CD4-positive, alpha-beta T cell treated with Interleukin-21 for 1 hour (primary cell): ENCODE measurements around the gene TP53BP1.
A peak's percentile ranks its signal among the peaks of the same experiment; 100 is the strongest.

Experiments
- DNase-seq: peaks from one replicate; pipeline ENCODE4 v3.0.0-alpha.2; 2020

TP53BP1 gene

GRCh38 chr15:43517354-43518196, 24.6 kb upstream of the TP53BP1 start, which contains the start of gene MAP1A:
TSS of gene MAP1A (plus strand) at chr15:43517608. CDS start at chr15:43521474, 3,866 bp downstream.
- no peak for DNase-seq

DNA sequence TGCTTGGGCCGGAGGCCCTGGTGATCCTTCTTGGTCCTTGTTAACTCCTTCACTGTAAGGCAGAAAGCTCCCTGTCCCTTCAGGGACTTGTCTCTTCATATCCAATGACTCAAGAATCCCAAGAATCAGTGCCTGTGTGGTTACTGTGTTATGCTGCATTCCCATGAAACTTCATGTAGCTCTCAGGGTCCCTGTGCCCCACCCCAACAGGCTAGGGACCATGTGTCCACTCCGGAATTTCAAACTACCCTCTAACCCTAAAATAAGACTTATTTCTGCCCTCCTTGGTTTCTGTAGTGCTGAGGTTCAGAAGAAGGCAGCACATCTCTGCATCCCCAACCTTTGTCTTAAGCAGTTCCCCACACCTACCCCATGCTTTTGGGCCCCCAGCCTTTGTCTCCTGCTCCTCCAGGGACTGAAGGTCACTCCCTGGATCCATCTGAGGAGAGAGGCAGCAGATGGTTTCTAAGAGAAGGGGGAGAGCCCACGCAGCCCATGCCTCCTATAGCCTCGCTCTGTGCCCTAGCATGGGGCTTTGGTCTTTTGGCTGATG, 23.9 kb upstream of the TP53BP1 start:
- no peak for DNase-seq

DNA sequence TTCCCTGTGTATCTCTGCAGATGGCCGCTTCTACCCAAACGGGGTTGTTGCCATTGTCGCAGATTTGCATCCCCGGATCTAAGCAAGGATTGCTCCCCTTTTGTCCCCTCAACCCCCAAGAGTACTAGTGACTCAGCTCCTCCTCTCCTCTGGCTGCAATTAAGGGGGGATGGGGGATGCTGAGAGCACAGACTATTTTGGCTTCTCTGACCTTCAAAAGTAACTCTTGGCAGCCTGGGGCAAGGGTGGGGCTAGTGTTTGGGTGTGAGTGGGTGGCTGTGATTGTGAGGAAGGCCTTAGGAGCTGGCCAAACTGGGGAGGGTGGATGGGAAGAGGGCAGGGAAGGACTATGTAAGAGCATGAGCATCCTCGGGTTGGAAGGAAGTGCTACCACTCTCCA, 23.2 kb upstream of the TP53BP1 start:
- no peak for DNase-seq

- DNase-seq, result no peak
These were observed 22.8 kb upstream of the TP53BP1 start for GRCh38 chr15:43515741-43516140.

GRCh38 chr15:43514241-43515057, 21.5 kb upstream of the TP53BP1 start:
- DNase-seq, result peak; percentile 51

DNA sequence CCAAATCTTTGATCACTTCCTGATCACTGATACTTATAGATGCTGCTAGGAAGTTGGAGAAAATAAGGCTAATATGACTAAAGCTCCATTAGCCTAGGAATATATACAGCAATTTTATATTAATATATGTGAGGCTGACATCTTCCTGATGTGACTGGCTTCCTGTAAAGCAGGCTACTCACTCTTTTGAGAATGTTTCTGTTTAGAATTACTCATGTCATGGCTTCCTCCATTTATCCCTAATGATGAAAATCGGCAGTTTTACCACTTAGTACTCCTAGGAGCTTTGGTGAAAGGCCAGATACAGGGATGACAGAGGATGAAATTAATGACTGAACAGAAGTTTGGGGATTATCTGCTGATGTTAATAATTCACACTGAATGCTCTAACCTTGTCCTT, 20.6 kb upstream of the TP53BP1 start:
- no peak for DNase-seq

DNA sequence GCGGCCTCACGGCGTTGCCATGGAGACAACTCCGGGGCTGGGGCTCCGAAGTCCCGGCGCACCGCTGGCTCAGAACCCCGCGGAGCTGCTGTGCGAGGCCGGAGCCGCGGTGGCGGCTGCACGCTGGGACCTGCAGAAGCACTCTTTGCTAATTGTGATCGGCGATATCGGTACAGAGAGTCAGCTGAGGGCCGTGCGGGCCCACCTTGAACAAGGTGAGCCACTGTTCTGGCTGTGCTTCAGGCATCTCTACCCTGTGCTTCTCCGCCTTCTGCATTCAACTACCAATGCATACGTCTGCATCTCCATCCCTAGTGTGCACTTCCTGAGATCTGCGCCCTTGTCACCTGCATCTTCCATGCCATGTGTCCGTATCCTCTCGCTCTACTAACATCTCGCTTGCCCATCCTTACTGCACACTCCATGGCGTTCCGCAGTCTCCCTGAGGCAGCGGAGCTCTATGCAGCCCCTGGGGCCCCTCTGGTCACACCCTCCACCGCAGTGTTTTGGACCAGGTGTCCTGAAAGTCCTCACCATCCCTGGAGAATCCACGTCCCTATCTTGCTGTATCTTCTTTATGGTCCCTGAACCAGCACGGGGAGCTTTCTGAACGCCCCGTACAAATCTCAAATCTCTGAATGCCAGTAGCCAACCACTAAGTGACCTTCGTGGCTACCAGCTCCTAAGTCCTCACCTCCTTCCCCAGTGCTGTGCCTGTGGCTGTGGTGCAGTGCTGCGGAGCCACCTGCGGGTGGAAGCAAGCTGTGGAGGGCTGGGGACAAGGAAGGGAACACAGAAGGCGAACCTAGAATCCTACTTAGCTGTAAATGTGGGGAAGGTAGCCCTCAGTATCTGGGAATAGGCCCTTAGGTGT, 18.3 kb upstream of the TP53BP1 start:
- DNase-seq, result peak; percentile 37

DNA sequence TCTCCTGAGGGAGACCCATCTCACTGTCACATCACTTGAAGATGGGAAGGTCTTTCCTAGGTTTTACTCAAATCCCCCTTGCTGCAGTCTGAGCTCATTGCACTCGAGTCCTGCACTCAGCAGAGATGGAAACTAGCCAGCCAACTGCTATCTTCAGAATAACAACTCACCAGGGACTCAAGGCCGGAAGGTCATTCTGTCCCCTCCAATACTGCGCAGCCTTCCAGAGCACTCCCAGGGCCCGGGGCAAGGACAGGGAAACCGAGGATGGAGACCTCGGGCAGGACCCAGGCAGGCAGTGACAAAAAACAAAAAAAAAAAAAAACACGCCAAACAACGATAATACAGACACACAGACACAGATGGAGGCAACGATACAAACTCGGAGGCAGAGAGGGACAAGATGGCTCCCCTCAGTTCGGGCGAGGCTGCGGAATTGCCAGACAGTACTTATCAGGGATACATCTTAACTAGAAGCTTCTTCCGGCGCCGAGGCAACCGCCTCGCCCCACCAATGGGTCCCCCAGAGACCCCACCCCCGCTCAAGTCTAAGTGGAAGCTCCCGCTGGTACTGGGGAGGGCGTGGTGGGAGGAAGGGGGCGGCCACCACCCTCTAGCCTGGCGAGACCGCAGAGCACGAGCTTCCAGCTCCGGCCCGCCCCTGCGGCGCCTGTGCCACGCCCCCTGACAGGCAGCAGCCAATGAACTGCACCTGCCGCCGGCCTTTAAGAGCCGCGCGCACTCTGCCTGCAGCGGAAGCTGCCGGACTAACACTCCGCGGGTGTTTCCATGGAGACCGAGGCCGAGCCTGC, 17.4 kb upstream of the TP53BP1 start:
- DNase-seq, result peak; percentile 99

DNA sequence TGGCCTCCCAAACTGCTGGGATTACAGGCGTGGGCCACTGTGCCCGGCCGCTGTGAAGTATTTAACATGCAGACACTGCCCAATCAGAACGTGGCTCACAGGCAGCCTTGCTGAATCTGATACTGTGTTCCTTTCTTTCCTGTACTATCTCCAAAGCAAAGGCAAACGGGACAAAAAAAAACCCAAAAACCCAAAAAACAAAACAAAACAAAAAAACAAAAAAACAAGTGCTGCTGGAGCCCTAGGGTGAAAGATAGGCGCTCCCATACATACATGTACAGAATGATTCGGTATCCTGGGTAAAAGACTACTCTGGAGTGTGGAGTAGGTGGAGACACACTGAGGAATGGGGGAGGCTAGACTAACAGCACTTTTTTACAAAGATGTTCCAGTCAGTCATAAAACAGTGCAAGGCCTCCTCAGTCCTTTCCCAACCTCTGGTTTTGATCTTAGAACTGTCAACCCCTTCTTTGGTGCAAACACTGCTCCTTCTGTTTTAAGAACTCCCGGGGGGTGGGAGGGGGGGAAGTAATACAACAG, 16.8 kb upstream of the TP53BP1 start:
- DNase-seq, result no peak

DNA sequence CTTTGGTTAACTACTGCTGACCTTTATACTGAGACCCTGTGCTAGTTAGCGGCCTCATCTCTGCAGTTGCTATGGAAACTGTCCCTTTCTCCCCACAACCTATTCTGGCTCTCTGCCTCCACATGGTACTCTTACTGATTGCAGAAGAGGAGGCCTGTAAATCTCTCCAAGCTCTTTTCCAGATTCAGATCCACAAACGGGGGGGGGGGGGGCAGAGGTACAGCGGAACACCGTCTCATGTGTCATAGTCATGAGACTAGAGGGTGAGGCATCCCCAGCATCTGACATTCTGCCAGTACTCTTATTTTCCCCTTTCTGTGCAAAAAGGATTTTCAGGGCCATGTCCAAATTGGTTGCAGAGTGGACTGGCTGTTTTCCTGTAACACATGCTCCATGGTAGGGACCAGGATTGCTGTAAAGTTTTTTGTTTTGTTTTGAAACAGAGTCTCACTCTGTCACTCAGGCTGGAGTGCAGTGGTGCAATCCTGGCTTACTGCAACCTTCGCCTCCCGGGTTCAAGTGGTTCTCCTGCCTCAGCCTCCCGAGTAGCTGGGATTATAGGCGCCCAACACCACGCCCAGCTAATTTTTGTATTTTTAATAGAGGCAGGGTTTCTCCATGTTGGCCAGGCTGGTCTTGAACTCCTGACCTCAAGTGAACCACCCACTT, 16.2 kb upstream of the TP53BP1 start:
- DNase-seq, result no peak

DNA sequence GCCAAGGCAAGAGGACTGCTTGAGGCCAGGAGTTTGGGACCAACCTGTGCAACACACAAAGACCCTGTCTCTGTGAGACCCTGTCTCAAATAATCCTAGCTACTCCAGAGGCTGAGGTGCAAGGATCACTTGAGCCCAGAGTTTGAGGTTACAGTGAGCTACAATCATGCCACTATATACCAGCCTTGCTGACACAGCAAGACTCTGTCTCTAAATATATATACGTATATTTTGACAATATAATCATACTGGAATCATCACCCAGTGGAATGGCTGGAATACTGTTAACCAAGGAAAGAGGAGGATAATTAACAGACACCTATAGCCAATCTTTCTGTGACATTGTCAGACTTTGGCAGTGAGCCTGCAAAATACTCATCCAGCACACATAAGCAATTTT, 15.5 kb upstream of the TP53BP1 start:
- no peak for DNase-seq

GRCh38 chr15:43505738-43506137, 12.8 kb upstream of the TP53BP1 start:
- DNase-seq, result no peak

DNA sequence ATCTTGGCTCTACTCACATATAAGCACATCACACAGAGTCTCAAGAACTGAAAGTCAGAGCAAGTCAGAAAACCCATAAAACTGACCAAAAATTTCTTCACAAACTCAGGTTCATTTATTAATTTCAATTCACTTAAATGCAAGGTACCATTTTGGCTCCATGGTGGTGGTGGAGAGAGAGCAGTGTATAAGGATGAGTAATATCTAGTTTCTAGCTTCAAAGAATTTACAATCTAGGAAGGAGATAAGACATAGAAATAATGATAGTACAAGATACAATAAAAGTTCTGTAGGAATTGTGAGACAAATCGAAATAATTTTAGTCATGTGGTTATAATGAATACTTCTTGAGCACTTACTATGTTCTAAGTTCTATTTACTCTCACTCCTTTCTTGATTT, 6.7 kb upstream of the TP53BP1 start:
- DNase-seq, result no peak

DNA sequence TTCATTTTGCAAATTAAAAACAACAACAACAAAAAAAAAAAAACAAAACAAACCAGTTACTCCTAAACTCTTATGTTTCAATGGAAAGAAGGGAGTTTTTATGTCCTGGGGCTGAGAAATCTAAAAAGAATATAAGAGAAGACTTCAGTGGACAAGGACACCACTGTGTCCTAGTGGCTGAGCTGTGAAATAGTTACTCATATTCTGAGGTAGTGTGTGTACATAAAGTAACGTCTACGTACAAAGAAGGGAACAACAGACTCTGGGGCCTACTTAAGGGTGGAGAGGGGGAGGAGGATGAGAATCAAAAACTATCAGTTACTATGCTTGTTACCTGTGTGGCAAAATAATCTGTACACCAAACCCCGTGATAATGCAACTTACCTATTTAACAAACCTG, 6.0 kb upstream of the TP53BP1 start:
- DNase-seq, result no peak

DNA sequence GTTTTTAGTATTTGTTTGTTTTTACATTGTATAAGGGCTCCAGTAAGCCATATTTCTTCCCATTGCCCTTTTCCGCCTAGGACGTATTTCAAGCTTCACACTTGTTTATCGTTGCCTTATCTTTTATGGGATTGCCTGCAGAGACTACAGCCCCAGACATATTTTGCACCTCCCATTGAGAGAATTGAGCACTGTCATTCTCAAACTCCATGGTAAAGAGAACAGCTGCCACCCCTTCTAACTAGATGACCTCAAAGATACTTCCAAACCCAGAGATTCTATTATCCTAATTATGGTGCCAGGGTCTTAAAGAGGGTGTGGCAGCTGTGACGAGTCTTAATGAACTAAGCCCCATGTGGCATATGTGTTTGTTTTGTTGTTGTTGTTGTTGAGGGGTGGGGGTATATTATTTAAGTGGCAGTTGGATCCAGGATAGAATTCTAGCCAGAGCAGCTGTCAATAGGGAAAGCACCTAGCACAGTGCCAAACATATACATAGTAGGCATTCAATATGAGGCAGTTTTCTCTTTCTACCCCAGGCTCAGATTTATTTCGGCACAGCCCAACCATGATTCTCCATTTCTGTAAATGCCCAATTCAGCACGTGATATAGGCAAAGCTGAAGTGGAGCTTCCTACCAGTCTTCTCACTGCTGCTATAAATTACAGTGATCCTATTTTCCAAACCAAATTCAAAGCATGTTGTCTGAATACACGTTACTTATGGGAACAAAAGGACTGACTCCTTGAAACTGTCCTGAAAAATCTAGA, 932 bp upstream of the TP53BP1 start:
- DNase-seq, result no peak

DNA sequence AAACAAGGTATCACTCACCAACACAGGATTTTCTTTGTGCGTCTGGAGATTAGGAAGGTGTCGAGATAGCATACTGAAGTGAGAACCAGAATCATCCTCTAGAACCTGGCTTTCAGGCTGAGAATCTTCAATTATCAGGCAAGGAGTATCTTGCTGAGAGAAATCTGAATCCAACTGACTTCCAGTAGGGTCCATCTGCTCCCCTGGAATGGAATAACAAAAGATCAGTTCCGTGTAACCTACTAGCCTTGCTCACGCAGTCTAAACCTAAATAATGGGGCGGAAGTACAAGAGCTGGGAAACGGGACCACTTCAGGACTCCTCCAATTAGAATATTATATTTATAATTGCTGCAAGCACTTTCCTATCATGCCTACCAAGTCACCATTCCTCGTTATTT, 690 bp downstream of the TP53BP1 start:
- no peak for DNase-seq

DNA sequence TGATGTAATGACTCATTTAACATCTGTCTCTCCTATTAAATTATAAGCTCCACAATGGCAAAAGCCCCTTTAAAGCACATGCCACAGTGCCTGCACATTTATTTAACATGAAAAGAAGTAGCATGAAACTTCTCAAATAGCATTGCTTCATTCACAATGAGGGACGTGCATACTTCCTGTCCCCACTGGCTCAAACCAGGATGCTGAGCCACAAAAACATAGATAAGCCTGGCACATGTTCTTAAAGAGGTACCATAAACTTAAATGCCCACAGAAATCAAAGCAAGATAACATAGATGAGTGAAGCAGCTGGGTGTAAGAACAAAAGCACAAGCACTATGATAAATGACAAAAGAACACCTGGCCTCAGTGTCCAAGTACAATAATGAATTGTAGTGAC, 3.8 kb downstream of the TP53BP1 start:
- DNase-seq, result no peak

DNA sequence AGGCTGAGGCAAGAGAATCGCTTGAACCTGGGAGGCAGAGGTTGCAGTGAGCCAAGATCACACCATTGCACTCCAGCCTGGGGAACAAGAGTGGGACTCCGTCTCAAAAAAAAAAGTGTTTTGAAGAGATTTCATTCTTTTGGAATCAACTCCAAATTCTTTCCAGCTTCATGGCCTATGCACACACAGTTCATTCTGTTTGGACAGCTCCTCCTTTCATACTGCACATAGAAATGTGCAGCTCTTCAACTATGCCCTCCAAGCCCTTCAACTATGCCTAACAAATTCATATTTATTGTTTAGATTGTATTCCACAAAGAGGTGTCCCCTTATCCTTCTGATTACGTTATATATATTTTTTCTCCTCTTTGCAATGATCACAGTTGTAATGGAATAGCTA, 4.2 kb downstream of the TP53BP1 start:
- DNase-seq, result no peak

GRCh38 chr15:43487271-43487895, 5.6 kb downstream of the TP53BP1 start:
- DNase-seq, result no peak

DNA sequence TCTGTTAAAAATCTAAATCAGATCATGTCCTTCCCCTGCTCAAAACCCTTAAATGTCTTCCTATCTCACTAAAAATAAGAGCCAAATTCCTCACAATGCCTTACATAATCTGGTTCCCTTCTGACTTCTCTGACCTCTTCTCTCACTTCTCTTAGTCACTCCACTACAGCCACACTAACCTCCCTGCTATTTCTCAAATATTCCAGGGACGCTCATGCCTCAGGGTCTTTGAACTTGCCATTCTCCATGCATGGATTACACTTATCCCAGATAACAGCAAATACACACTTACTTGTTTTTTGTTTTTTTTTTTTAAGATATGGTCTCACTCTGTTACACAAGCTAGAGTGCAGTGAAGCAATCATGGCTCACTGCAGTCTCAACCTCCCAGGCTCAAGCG, 8.5 kb downstream of the TP53BP1 start:
- no peak for DNase-seq
